SK-MEL-5 (cell line): ENCODE results near the gene ADAM11. TPM values are rescaled to one million over a fixed set of nuclear protein-coding genes. Genes with fewer than 3 reads are reported as not detected.
A peak's percentile ranks its signal among the peaks of the same experiment; 100 is the strongest.
"Not testable (repeated sequence)": the region's sequence is repeated elsewhere in the genome, so short reads cannot be mapped to it uniquely, and the experiment has no call there.

Experiments
- DNase-seq: peaks from one replicate; pipeline ENCODE4 v3.0.0-alpha.2; 2016; ENCODE audit warnings: low read depth, low spot score
- in situ Hi-C: cut with HindIII; loops from 2 replicates; pipeline ENCODE4 v1.10.0; 2016; ENCODE audit warnings: low sequenced_read_pairs, high pct_unique_total_duplicates, low pct_unique_long_range_greater_than_20kb
- total RNA-seq: library from RNA; depleted of rRNA; stranded (reverse); fragments of >200 nt; shearing (Covaris generic); gene quantifications from 2 replicates; pipeline ENCODE4 v1.2.3, GENCODE V29; 2014

ADAM11 gene
- total RNA-seq, 1 experiment from 2014 or later = 7.6 TPM

DNA sequence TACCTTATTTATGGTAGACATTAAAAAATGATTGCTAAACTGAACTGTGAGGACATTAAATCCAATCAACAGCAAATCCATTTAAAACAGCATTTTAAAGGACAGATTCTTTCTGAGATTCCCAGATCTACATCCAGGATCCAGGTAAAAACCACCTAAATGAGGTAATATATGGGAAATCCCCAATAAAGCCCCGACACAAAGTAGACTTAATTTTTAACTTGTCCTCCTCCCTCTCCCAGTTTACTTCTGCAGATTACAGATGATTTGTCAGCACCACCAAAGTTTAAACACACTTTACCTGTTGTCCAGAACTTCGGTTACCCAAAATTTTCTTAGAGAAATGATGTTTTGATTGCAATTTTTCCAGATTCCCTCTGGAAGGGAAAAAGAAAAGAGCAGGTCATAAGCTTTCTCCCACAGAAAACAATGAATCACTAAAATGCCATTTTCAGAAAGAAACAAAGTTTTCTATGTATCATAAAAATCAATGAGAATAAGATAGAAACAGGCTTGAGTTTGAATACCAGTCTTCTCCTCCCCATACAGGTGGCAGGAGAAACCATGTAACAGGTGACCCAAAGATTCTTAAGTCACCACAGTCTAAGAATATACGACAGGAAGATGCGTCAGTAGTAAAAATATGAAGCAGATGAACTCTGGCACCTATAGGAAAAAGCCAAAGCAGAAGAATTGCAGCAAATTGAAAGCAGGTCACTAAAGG is 48.5 kb downstream of the ADAM11 start:
- DNase-seq = no peak
- in situ Hi-C loops = no loop called here

GRCh38 chr17:44807817-44808155 is 49.0 kb downstream of the ADAM11 start:
- in situ Hi-C loops = no loop called here
- no peak for DNase-seq

DNA sequence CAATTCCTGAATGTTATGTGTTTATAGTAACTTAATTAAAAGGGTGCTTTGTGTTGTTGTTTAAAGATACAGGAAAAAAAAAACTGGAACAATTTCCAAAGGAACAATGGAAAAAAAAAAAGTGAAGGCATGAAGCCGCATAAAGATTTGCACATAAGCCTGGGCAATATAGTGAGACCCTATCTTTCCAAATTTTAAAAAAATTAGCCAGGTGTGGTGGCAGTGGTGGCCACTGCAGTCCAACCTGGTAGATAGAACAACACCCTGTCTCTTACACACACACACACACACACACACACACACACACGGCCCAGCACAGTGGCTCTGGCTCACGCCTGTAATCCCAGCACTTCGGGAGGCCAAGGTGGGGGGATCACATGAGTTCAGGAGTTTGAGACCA is 49.4 kb downstream of the ADAM11 start:
- in situ Hi-C loops = no loop called here

GRCh38 chr17:44808656-44809388 is 50.0 kb downstream of the ADAM11 start:
- DNase-seq, in situ Hi-C loops: not testable (repeated sequence)

More for the DNA sequence above, 49.4 kb downstream of the ADAM11 start:
- DNase-seq = no peak

GRCh38 chr17:44812263-44812662 is 53.5 kb downstream of the ADAM11 start:
- in situ Hi-C loops = no loop called here

DNA sequence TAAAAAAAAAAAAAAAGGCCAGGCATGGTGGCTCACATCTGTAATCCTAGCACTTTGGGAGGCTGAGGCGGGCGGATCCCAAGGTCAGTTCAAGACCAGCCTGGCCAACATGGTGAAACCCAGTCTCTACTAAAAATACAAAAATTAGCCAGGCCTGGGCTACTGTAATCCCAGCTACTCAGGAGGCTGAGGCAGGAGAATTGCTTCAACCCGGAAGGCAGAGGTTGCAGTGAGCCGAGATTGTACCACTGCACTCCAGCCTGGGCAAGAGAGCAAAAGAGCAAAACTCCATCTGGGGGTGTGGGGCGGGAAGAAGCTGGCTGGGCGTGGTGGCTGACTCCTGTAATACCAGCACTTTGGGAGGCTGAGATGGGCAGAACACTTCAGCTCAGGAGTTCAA is 59.7 kb downstream of the ADAM11 start:
- in situ Hi-C loops, DNase-seq: not testable (repeated sequence)

More at GRCh38 chr17:44812263-44812662, 53.5 kb downstream of the ADAM11 start:
- DNase-seq = no peak

GRCh38 chr17:44820631-44821212 is 61.9 kb downstream of the ADAM11 start:
- in situ Hi-C loops = no loop called here
- peak; percentile 97 for DNase-seq

DNA sequence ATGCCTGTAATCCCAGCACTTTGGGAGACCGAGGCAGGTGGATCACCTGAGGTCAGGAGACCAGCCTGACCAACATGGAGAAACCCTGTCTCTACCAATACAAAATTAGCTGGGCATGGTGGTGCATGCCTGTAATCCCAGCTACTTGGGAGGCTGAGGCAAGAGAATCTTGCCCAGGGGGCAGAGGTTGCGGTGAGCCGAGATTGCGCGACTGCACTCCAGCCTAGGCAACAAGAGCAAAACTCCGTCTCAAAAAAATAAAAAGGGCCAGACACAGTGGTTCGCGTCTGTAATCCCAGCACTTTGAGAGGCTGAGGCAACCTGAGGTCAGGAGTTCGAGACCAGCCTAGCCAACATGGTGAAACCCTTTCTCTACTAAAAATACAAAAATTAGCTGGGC is 66.4 kb downstream of the ADAM11 start:
- DNase-seq, in situ Hi-C loops: not testable (repeated sequence)

DNA sequence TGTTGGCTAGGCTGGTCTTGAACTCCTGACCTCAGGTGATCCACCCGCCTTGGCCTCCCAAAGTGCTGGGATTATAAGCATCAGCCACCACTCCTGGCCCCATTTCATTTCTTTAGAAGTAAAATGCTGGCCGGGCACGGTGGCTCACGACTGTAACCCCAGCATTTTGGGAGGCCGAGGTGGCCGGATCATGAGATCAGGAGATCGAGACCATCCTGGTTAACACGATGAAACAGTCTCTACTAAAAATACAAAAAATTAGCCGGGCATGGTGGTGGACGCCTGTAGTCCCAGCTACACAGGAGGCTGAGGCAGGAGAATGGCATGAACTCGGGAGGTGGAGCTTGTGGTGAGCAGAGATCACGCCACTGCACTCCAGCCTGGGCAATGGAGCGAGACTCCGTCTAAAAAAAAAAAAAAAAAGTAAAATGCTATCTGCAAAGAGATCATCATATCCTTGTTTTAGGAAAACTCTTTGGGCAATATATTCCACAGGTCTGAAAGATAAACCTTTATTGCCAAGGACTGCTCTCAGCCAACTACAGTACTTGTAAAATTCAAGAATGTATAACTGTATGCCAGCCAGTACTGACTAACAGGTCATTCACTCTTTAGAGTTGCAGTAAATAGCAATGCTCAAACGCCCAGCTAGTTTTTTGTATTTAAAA is 67.5 kb downstream of the ADAM11 start:
- DNase-seq = no peak
- in situ Hi-C loops = no loop called here

GRCh38 chr17:44827863-44828262 is 69.1 kb downstream of the ADAM11 start:
- DNase-seq = no peak
- in situ Hi-C loops = no loop called here

- DNase-seq = peak; percentile 14
- in situ Hi-C loops = no loop called here
Measured at GRCh38 chr17:44828919-44829522, 70.2 kb downstream of the ADAM11 start.

- peak; percentile 37 for DNase-seq
Measured at GRCh38 chr17:44829523-44830358, 71.0 kb downstream of the ADAM11 start, which contains the start of gene GJC1. GJC1 (minus strand) TSS chr17:44830287; CDS start chr17:44805817, 24,470 bp downstream.

GRCh38 chr17:44830359-44831288 is 71.8 kb downstream of the ADAM11 start:
- peak; percentile 43 for DNase-seq
- in situ Hi-C loops = no loop called here

More at GRCh38 chr17:44829523-44830358, 71.0 kb downstream of the ADAM11 start, which contains the start of gene GJC1:
- in situ Hi-C loops = no loop called here

DNA sequence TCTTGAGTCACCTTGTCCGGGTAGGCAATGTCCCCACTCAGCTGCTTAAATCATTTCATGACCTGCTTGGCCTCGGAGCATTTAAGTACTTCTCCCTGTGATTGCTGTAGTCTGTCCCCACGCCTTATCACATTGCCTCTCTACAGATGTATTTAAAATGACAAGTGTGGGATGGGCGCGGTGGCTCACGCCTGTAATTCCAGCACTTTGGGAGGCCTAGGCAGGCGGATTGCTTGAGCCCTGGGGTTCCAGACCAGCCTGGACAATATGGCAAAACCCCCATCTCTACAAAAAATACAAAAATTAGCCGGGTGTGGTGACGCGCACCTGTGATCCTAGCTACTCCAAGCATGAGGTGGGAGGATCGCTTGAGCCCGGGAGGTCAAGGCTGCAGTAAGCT is 72.6 kb downstream of the ADAM11 start:
- no peak for DNase-seq
- in situ Hi-C loops = no loop called here
